Measurements from ENCODE around the gene CRX.
A peak's percentile ranks its signal among the peaks of the same experiment; 100 is the strongest.
"Not testable (repeated sequence)": the region's sequence is repeated elsewhere in the genome, so short reads cannot be mapped to it uniquely, and the experiment has no call there.

Gene CRX

GRCh38 chr19:47854459-47854858, 32.7 kb downstream of the CRX start:
- TF ChIP-seq CTCF (conservative IDR thresholded peaks at IDR 0.05): no peak
- H3K27ac ChIP-seq: no peak overlapping the region

GRCh38 chr19:47858231-47858630, 36.5 kb downstream of the CRX start:
- not testable (repeated sequence) for H3K27ac ChIP-seq

GRCh38 chr19:47858646-47859285, 37.0 kb downstream of the CRX start, which contains the start of gene TPRX2:
TPRX2 (plus strand) TSS chr19:47859235; CDS start chr19:47859247, 12 bp downstream.
- not testable (repeated sequence) for H3K27ac ChIP-seq

GRCh38 chr19:47859838-47860237, 38.1 kb downstream of the CRX start:
- not testable (repeated sequence) for H3K27ac ChIP-seq

- no peak for TF ChIP-seq CTCF (conservative IDR thresholded peaks at IDR 0.05)
- H3K27ac ChIP-seq: no peak overlapping the region
Observed at GRCh38 chr19:47860602-47861297, 39.0 kb downstream of the CRX start.

- H3K27ac ChIP-seq: no peak overlapping the region
- TF ChIP-seq CTCF (conservative IDR thresholded peaks at IDR 0.05): no peak
Observed at GRCh38 chr19:47861630-47862029, 39.9 kb downstream of the CRX start.

GRCh38 chr19:47863514-47863936, 41.8 kb downstream of the CRX start:
- H3K27ac ChIP-seq: no peak overlapping the region
- TF ChIP-seq CTCF (conservative IDR thresholded peaks at IDR 0.05): peak; percentile 99

- no peak for TF ChIP-seq CTCF (conservative IDR thresholded peaks at IDR 0.05)
Observed at GRCh38 chr19:47865166-47865565, 43.4 kb downstream of the CRX start.

GRCh38 chr19:47878906-47879305, 57.2 kb downstream of the CRX start:
- TF ChIP-seq CTCF (conservative IDR thresholded peaks at IDR 0.05): no peak
- no peak overlapping the region for H3K27ac ChIP-seq

More at GRCh38 chr19:47865166-47865565, 43.4 kb downstream of the CRX start:
- no peak overlapping the region for H3K27ac ChIP-seq

GRCh38 chr19:47879385-47879784, 57.6 kb downstream of the CRX start:
- not testable (repeated sequence) for H3K27ac ChIP-seq
